ENCODE data around the gene ALAS1.

The ALAS1 gene

DNA sequence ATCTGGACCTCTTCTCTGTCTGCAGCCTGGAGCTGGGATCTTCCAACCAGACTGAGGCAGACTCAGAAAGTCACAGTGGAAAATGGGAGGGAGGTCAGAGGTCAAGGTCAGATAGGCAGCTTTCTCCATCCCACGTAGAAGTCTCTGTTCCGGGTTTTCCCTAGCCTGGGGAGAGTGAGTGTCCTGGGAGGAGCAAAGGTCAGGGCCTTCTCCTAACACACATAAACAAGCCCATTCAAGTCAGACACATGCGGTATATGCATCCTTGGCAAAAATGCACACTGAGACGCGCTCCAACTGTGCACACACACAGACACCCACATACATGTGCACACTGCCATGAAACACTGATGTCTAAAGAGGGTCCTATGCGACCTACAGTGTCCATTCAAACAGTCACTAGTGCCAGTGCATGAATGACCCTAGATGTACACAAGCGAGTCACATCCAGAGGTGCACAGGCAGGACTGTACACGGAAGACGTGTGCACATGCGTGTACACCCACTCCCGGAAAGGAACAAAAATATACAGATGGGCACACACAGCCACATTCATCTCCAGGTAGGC is 40.3 kb downstream of the ALAS1 start:
- Histone ChIP-seq H3K27me3 (ENCODE audit: insufficient read depth, insufficient read length) (no peaks in the 10 kb centered on the region), H3K36me3 (ENCODE audit: insufficient read depth, insufficient read length, low read length) (peaks cover 27% of the 10 kb centered on the region), H3K4me3 (ENCODE audit: insufficient read length, low read depth) (peak overlapping the region; percentile 96), H3K4me1 (ENCODE audit: insufficient read depth, insufficient read length) (peaks cover 21% of the 10 kb centered on the region), H3K9me3 (ENCODE audit: insufficient read depth, low read length) (no peaks in the 10 kb centered on the region), H3K9ac (ENCODE audit: insufficient read length, low read depth) (peak overlapping the region; percentile 97)
- DNase-seq (ENCODE audit: low read depth, low spot score): no peak
- TF ChIP-seq ZNF274 (IDR thresholded peaks at IDR 0.05; ENCODE audit: low read depth, low read length): no peak

DNA sequence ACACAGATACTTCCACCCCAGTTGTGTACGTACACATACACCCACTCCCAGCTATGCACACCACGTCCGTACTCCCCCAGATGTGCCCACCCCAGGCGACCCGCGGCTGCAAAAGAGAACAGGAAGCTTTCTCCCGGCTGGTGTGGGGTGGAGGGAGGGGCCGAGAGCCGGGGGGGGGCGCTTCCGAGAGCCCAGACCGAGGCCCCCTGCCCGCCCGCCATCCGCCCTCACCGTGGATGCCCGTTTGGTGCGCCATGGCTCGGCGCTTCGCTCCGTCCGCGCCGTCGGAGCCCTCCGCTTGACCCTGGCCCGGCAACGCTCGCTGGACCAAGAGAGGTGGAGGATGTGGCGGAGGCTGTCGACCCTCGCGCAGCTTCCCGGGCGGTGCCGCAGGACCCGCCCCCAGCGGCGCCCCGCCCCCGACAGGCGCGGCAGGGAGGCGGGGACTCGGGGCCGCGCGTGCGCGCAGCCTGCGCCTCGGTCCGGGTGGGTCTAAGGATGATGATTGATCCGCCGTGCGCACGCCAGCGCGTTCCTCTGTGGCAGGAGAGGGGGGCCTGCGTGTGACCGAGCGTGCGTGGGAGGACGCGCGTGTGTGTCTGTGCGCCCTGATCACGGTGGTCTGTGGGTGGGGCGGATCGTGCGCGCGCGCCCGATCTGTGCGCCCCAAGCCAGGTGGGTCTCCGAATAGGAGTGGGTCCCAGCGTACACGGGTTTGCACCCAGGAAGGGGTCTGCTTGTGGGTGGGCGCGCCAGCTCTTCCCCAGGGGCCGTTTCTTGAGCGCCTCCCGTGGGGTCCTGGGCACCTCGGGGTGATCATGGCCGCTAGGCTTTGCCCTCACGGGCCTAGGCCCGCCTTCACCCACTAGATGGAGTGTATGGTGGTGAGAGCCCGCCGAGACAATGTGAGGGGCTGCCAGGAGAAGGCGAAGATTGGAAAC is 41.1 kb downstream of the ALAS1 start, which contains the start of gene TWF2:
Gene TWF2, minus strand, starts transcription at position 398 of the 941 bp plus-strand sequence. Its CDS starts 142 bp downstream, at position 256.
- no peak for TF ChIP-seq ZNF274 (IDR thresholded peaks at IDR 0.05; ENCODE audit: low read depth, low read length)
- TF ChIP-seq SUZ12 (IDR thresholded peaks at IDR 0.05; ENCODE audit: extremely low read depth, insufficient read depth, insufficient read length): no peak
- no peak for TF ChIP-seq YY1 (IDR thresholded peaks at IDR 0.05; ENCODE audit: insufficient read depth, insufficient read length)
- DNase-seq (ENCODE audit: low read depth, low spot score): peak; percentile 63
- Histone ChIP-seq H3K27me3 (ENCODE audit: insufficient read depth, insufficient read length) (no peaks in the 10 kb centered on the region), H3K9ac (ENCODE audit: insufficient read length, low read depth) (peak within 1 kb of the TSS; percentile 97), H3K4me1 (ENCODE audit: insufficient read depth, insufficient read length) (peaks cover 24% of the 10 kb centered on the region), H3K4me3 (ENCODE audit: insufficient read length, low read depth) (peak within 1 kb of the TSS; percentile 96), H3K9me3 (ENCODE audit: insufficient read depth, low read length) (no peaks in the 10 kb centered on the region), H3K36me3 (ENCODE audit: insufficient read depth, insufficient read length, low read length) (peaks cover 25% of the 10 kb centered on the region)

DNA sequence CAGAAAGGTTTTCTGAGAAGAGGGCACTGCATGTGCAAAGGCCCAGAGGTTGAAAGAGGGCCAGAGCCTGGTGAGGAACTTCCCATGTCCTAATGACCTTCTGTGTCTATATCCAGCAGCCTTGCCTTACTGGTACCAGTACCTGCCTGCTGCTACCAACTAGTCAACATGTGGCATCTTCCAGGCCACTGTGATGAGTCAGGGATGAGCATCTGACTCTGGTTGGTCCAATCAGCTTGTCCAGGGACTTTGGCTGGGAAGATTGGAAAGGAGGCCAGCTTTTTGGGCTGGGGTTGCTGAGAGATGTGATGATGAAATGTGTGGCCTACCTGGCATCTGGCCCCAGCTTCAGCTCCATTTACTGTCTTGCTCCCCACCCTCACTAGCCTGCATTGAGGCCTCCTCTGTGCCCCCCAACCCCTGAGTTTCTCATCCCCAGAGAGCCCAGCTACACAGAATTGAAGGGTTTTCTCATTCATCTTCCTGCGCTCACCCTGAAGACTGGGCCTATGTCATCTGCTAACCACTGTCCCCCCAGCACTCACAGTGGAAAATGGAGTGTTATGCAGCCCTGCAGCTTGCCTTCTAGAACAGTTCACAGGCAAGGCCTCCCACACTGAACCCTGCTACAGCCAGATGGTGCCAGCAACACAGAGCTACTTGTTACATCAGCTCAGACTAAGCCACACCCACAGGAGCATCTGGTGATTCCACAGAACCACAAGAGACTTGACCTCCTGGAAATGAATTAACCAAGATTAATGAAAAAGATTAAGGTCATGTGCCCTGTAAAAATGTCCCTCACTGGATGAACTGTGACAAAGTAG is 42.3 kb downstream of the ALAS1 start:
- TF ChIP-seq YY1 (IDR thresholded peaks at IDR 0.05; ENCODE audit: insufficient read depth, insufficient read length): no peak
- no peak for TF ChIP-seq SUZ12 (IDR thresholded peaks at IDR 0.05; ENCODE audit: extremely low read depth, insufficient read depth, insufficient read length)
- no peak for TF ChIP-seq ZNF274 (IDR thresholded peaks at IDR 0.05; ENCODE audit: low read depth, low read length)
- H3K4me3 ChIP-seq (ENCODE audit: insufficient read length, low read depth): peak overlapping the region; percentile 96
- H3K9me3 ChIP-seq (ENCODE audit: insufficient read depth, low read length): no peaks in the 10 kb centered on the region
- H3K27me3 ChIP-seq (ENCODE audit: insufficient read depth, insufficient read length): peaks cover 3% of the 10 kb centered on the region
- H3K36me3 ChIP-seq (ENCODE audit: insufficient read depth, insufficient read length, low read length): peaks cover 15% of the 10 kb centered on the region
- no peak for DNase-seq (ENCODE audit: low read depth, low spot score)
- peaks cover 30% of the 10 kb centered on the region for H3K4me1 ChIP-seq (ENCODE audit: insufficient read depth, insufficient read length)
- peak overlapping the region; percentile 97 for H3K9ac ChIP-seq (ENCODE audit: insufficient read length, low read depth)

DNA sequence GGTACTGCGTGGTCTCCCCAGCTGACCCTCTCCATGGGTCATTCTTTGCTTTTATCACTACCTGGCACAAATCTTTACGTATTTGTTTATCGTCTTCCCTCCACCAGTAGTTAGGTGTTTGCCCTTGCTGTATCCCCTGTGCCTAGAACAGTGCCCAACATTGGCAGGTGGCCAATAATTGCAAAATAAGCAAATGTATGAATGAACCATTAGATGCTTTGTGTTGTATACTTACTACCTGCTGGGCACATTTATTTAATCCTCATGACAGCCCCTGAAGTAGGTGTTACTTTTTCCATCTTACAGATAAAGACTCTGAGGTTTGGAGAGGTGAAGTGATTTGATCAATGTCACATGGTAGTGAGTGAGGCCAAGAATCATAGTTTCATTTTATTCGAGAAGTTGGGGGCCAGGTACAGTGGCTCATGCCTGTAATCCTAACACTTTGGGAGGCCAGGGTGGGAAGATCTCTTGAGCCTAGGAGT is 43.0 kb downstream of the ALAS1 start:
- no peak for DNase-seq (ENCODE audit: low read depth, low spot score)
- H3K9me3 ChIP-seq (ENCODE audit: insufficient read depth, low read length): no peaks in the 10 kb centered on the region
- H3K9ac ChIP-seq (ENCODE audit: insufficient read length, low read depth): no peak overlapping the region
- peaks cover 29% of the 10 kb centered on the region for H3K4me1 ChIP-seq (ENCODE audit: insufficient read depth, insufficient read length)
- no peak for TF ChIP-seq ZNF274 (IDR thresholded peaks at IDR 0.05; ENCODE audit: low read depth, low read length)
- no peak for TF ChIP-seq SUZ12 (IDR thresholded peaks at IDR 0.05; ENCODE audit: extremely low read depth, insufficient read depth, insufficient read length)
- TF ChIP-seq YY1 (IDR thresholded peaks at IDR 0.05; ENCODE audit: insufficient read depth, insufficient read length): no peak
- H3K4me3 ChIP-seq (ENCODE audit: insufficient read length, low read depth): no peak overlapping the region
- peaks cover 7% of the 10 kb centered on the region for H3K27me3 ChIP-seq (ENCODE audit: insufficient read depth, insufficient read length)
- peaks cover 9% of the 10 kb centered on the region for H3K36me3 ChIP-seq (ENCODE audit: insufficient read depth, insufficient read length, low read length)

DNA sequence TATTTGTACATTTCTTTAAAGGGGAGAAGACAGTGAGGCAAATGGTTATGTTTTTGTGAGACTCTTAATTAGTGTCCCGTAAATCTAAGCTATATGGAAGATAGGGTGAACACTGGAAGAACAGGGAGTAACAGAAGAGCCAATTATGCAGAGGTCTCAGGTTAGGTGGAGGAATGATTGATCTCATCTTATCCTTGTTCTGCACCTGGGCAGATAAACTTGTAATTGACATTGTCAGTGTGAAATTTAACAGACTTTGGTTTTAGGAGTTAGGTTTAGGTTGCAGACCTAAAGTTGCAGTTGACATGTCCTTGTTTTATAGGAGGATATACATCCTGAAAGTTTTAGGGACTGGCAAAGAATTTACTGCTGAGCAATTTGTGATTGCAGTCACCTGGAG is 44.1 kb downstream of the ALAS1 start:
- Histone ChIP-seq H3K4me3 (ENCODE audit: insufficient read length, low read depth) (no peak overlapping the region), H3K4me1 (ENCODE audit: insufficient read depth, insufficient read length) (peaks cover 32% of the 10 kb centered on the region), H3K9ac (ENCODE audit: insufficient read length, low read depth) (no peak overlapping the region), H3K9me3 (ENCODE audit: insufficient read depth, low read length) (no peaks in the 10 kb centered on the region), H3K36me3 (ENCODE audit: insufficient read depth, insufficient read length, low read length) (peaks cover 9% of the 10 kb centered on the region), H3K27me3 (ENCODE audit: insufficient read depth, insufficient read length) (peaks cover 18% of the 10 kb centered on the region)
- no peak for DNase-seq (ENCODE audit: low read depth, low spot score)
- TF ChIP-seq YY1 (IDR thresholded peaks at IDR 0.05; ENCODE audit: insufficient read depth, insufficient read length) (no peak), SUZ12 (IDR thresholded peaks at IDR 0.05; ENCODE audit: extremely low read depth, insufficient read depth, insufficient read length) (no peak), ZNF274 (IDR thresholded peaks at IDR 0.05; ENCODE audit: low read depth, low read length) (no peak)

DNA sequence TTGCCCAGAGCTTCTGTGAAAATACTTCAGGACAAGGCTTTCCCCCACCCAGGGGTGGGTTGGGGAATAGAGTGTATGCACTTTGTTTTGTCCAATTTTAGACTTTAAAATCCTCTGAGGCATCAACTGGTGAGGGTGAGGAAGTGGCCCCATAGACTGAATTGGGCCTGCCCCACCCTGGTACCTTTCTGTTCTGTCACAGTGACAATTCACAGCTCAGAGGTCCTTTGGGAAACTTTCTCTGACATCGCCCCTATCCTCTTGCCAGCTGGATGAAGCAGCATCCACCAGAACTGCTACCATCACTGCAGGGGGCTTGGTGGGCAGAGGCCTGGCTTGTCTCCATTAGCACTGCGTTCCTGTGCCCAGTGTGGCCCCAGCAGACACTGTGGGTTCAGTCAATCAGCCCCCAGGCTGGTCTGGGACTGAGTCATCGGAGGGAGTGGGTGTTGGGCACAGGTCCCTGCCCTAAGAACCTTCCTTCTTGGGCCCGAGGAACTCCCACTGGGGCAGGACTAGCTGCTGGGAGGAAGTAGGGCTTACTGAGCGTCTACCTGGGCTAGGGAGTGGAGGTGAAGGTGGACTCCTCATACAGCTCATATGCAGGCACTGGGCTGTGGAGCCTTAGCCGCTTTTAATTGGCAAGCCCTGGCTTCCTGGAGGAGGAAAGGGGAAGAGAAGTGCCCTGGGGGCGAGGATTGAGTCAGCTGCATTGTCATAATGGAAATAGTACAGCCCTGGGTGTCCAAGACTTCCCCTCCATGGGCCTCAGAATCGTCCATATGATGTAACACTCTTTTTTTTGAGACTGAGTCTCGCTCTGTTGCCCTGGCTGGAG is 46.0 kb downstream of the ALAS1 start:
- H3K4me3 ChIP-seq (ENCODE audit: insufficient read length, low read depth): no peak overlapping the region
- H3K27me3 ChIP-seq (ENCODE audit: insufficient read depth, insufficient read length): peaks cover 19% of the 10 kb centered on the region
- no peak for TF ChIP-seq YY1 (IDR thresholded peaks at IDR 0.05; ENCODE audit: insufficient read depth, insufficient read length)
- no peak for TF ChIP-seq ZNF274 (IDR thresholded peaks at IDR 0.05; ENCODE audit: low read depth, low read length)
- TF ChIP-seq SUZ12 (IDR thresholded peaks at IDR 0.05; ENCODE audit: extremely low read depth, insufficient read depth, insufficient read length): no peak
- H3K4me1 ChIP-seq (ENCODE audit: insufficient read depth, insufficient read length): peaks cover 26% of the 10 kb centered on the region
- no peaks in the 10 kb centered on the region for H3K9me3 ChIP-seq (ENCODE audit: insufficient read depth, low read length)
- peak overlapping the region; percentile 34 for H3K9ac ChIP-seq (ENCODE audit: insufficient read length, low read depth)
- DNase-seq (ENCODE audit: low read depth, low spot score): no peak
- peaks cover 17% of the 10 kb centered on the region for H3K36me3 ChIP-seq (ENCODE audit: insufficient read depth, insufficient read length, low read length)

Measured in NT2/D1 (cell line).